H1 (cell line): ENCODE measurements around the gene ZBTB8B. TPM values are rescaled to one million over a fixed set of nuclear protein-coding genes. Genes with fewer than 3 reads are reported as not detected.

Experiments
- CTCF ChIA-PET: fragments of 300-600 bp; sonication (Branson Sonifier 250); formaldehyde crosslinking; loops from one replicate; lab custom pipeline; 2021; ENCODE audit not compliant: partially characterized antibody; lab: Charles Lee
- POLR2A ChIA-PET: fragments of 300-600 bp; sonication (Branson Sonifier 250); formaldehyde crosslinking; loops from one replicate; lab custom pipeline; 2021; ENCODE audit warnings: inconsistent platforms; ENCODE audit not compliant: partially characterized antibody; lab: Charles Lee
- DNase-seq, 2 experiments: peaks; one replicate each; pipeline versions ENCODE4 v3.0.0 to v3.0.0-alpha.2; 2010 to 2022; ENCODE audit warnings: low spot score in 2 of 2, low read depth in 1 of 2, mixed read lengths in 1 of 2
- FAIRE-seq: peaks from 2 replicates; lab custom pipeline; 2011; peaks lifted over from hg19 to GRCh38; lab: Jason Lieb, UNC
- H2AFZ ChIP-seq: 2 replicates; pipeline ENCODE4 v1.8.1; 2012; ENCODE audit warnings: low read length, inconsistent platforms
- H2AK5ac ChIP-seq: 2 replicates; pipeline ENCODE4 v1.6.1; 2013; ENCODE audit warnings: low read depth, low read length
- H2BK120ac ChIP-seq: replicated peaks from 2 replicates; pipeline ENCODE3; 2013; ENCODE audit warnings: low read depth, low read length, inconsistent platforms
- H2BK12ac ChIP-seq: 2 replicates; pipeline ENCODE4 v1.6.1; 2013; ENCODE audit warnings: low read depth, low read length
- H2BK15ac ChIP-seq: 2 replicates; pipeline ENCODE4 v1.6.1; 2013; ENCODE audit warnings: low read length
- H2BK20ac ChIP-seq: 2 replicates; pipeline ENCODE4 v1.6.1; 2013; ENCODE audit warnings: low read length
- H2BK5ac ChIP-seq: 2 replicates; pipeline ENCODE4 v1.6.1; 2013; ENCODE audit warnings: low read depth, low read length
- H3K14ac ChIP-seq: 2 replicates; pipeline ENCODE4 v1.6.1; 2013; ENCODE audit warnings: inconsistent platforms; ENCODE audit not compliant: insufficient read length
- H3K18ac ChIP-seq: 2 replicates; pipeline ENCODE4 v1.6.1; 2013; ENCODE audit warnings: low read length; ENCODE audit errors: extremely low read depth
- H3K23ac ChIP-seq: 2 replicates; pipeline ENCODE4 v1.6.1; 2013; ENCODE audit warnings: inconsistent platforms; ENCODE audit not compliant: insufficient read length
- H3K23me2 ChIP-seq: 2 replicates; pipeline ENCODE4 v1.6.1; 2013; ENCODE audit warnings: low read depth, low read length
- H3K27ac ChIP-seq: 2 replicates; pipeline ENCODE4 v1.6.1; 2011; ENCODE audit warnings: low read depth, low read length, inconsistent platforms
- H3K27me3 ChIP-seq, 4 experiments: replicated peaks in 1 of 4; 1 replicate in 1 of 4; 2 replicates in 3 of 4; pipeline versions ENCODE4 v1.6.1 to v1.8.1; 2011 to 2013; ENCODE audit warnings: low read length in 3 of 4, mild to moderate bottlenecking in 3 of 4, inconsistent platforms in 2 of 4, mixed read lengths in 2 of 4, moderate library complexity in 1 of 4; ENCODE audit not compliant: control insufficient read depth in 3 of 4, insufficient read depth in 3 of 4; ENCODE audit errors: extremely low read depth in 1 of 4
- H3K36me3 ChIP-seq, 4 experiments: 2 replicates each; pipeline versions ENCODE4 v1.6.1 to v1.8.1; 2011 to 2013; ENCODE audit warnings: mild to moderate bottlenecking in 4 of 4, low read length in 3 of 4, moderate library complexity in 2 of 4, control low read depth in 1 of 4, inconsistent platforms in 1 of 4; ENCODE audit not compliant: insufficient read depth in 4 of 4, control insufficient read depth in 2 of 4
- H3K4ac ChIP-seq: replicated peaks from 2 replicates; pipeline ENCODE3; 2013; ENCODE audit warnings: low read length, low read depth, mixed read lengths, inconsistent platforms; ENCODE audit not compliant: insufficient read length
- H3K4me1 ChIP-seq, 4 experiments: replicated peaks in 1 of 4; 1 replicate in 1 of 4; 2 replicates in 3 of 4; pipeline versions ENCODE4 v1.6.1 to v1.8.1; 2011 to 2013; ENCODE audit warnings: low read length in 3 of 4, inconsistent platforms in 2 of 4, mixed read lengths in 1 of 4; ENCODE audit not compliant: insufficient read depth in 4 of 4, control insufficient read depth in 3 of 4
- H3K4me2 ChIP-seq, 2 experiments: 2 replicates each; pipeline versions ENCODE4 v1.6.1 to v1.8.1; 2011 to 2013; ENCODE audit warnings: low read depth in 2 of 2, low read length in 2 of 2, control low read depth in 1 of 2, inconsistent platforms in 1 of 2, mild to moderate bottlenecking in 1 of 2; ENCODE audit not compliant: insufficient read depth in 1 of 2
- H3K4me3 ChIP-seq, 4 experiments: fragments of 200-600, 300-600 bp in 1 of 4; sonication (generic), shearing (Covaris generic), sonication (Bioruptor Twin) in 1 of 4; 2 replicates each; pipeline versions ENCODE4 v1.5.1 to v1.8.1; 2011 to 2016; ENCODE audit warnings: low read length in 4 of 4, low read depth in 3 of 4, control low read depth in 2 of 4, inconsistent platforms in 2 of 4, mild to moderate bottlenecking in 2 of 4, mixed read lengths in 1 of 4, moderate library complexity in 1 of 4; ENCODE audit not compliant: insufficient read depth in 2 of 4; ENCODE audit errors: extremely low read depth in 1 of 4
- H3K56ac ChIP-seq: replicated peaks from 2 replicates; pipeline ENCODE3; 2013; ENCODE audit warnings: low read depth, mild to moderate bottlenecking, mixed read lengths, low read length, inconsistent platforms; ENCODE audit not compliant: insufficient read length
- H3K79me1 ChIP-seq: 2 replicates; pipeline ENCODE4 v1.6.1; 2013; ENCODE audit warnings: low read depth, low read length, control low read depth
- H3K79me2 ChIP-seq, 2 experiments: 2 replicates each; pipeline versions ENCODE4 v1.6.1 to v1.8.1; 2012 to 2013; ENCODE audit warnings: low read length in 2 of 2, mild to moderate bottlenecking in 2 of 2, inconsistent platforms in 1 of 2; ENCODE audit not compliant: insufficient read depth in 2 of 2, control insufficient read depth in 1 of 2
- H3K9ac ChIP-seq, 4 experiments: replicated peaks in 1 of 4; 1 replicate in 1 of 4; 2 replicates in 3 of 4; pipeline versions ENCODE4 v1.6.1 to v1.8.1; 2011 to 2013; ENCODE audit warnings: low read depth in 3 of 4, low read length in 3 of 4, control low read depth in 2 of 4, mild to moderate bottlenecking in 2 of 4, moderate library complexity in 2 of 4, inconsistent platforms in 1 of 4; ENCODE audit errors: extremely low read depth in 1 of 4
- H3K9me3 ChIP-seq, 2 experiments: 2 replicates each; pipeline versions ENCODE4 v1.6.1 to v1.8.1; 2012 to 2013; ENCODE audit warnings: mild to moderate bottlenecking in 2 of 2, moderate library complexity in 2 of 2, control low read depth in 1 of 2, inconsistent platforms in 1 of 2, low read depth in 1 of 2, low read length in 1 of 2, mixed read lengths in 1 of 2; ENCODE audit not compliant: insufficient read depth in 2 of 2
- H4K20me1 ChIP-seq, 2 experiments: replicated peaks in 1 of 2; 2 replicates each; pipeline versions ENCODE3 to v1.8.1; 2011 to 2013; ENCODE audit warnings: inconsistent platforms in 2 of 2, low read length in 2 of 2, mild to moderate bottlenecking in 1 of 2; ENCODE audit not compliant: insufficient read depth in 2 of 2, control insufficient read depth in 1 of 2
- H4K5ac ChIP-seq: 2 replicates; pipeline ENCODE4 v1.6.1; 2013; ENCODE audit warnings: low read length, low read depth, mixed read lengths, inconsistent platforms; ENCODE audit not compliant: insufficient read length
- H4K8ac ChIP-seq: 2 replicates; pipeline ENCODE4 v1.8.0; 2013; ENCODE audit warnings: mild to moderate bottlenecking, moderate library complexity, low read length, inconsistent platforms; ENCODE audit not compliant: insufficient read depth; ENCODE audit errors: extremely low read depth
- H4K91ac ChIP-seq: replicated peaks from 2 replicates; pipeline ENCODE3; 2013; ENCODE audit warnings: low read length, mixed read lengths, inconsistent platforms; ENCODE audit not compliant: insufficient read length
- ATF2 ChIP-seq: IDR thresholded peaks from 2 replicates; pipeline ENCODE4 v1.6.1; 2012; ENCODE audit warnings: low read length, inconsistent platforms
- JUND ChIP-seq: IDR thresholded peaks from 2 replicates; pipeline ENCODE4 v1.6.1; 2011; ENCODE audit warnings: mild to moderate bottlenecking, improper control_type of control experiment, low read length
- MAFK ChIP-seq: IDR thresholded peaks from 2 replicates; pipeline ENCODE4 v1.6.1; 2012; ENCODE audit warnings: low read depth, mild to moderate bottlenecking, improper control_type of control experiment, low read length
- NRF1 ChIP-seq: IDR thresholded peaks from 2 replicates; pipeline ENCODE4 v1.6.1; 2011; ENCODE audit warnings: mild to moderate bottlenecking, low read depth, low read length, improper control_type of control experiment
- RFX5 ChIP-seq: IDR thresholded peaks from 2 replicates; pipeline ENCODE4 v1.6.1; 2011; ENCODE audit warnings: low read depth, low read length, improper control_type of control experiment, borderline replicate concordance
- RNF2 ChIP-seq: fragments of 200-900, 300-1000 bp; sonication (generic); IDR thresholded peaks from 2 replicates; pipeline ENCODE4 v1.7.1; 2016; ENCODE audit warnings: borderline replicate concordance, low read depth, mild to moderate bottlenecking, antibody characterized with exemption, low read length; ENCODE audit not compliant: poor library complexity, severe bottlenecking; ENCODE audit errors: missing control alignments
- SIN3A ChIP-seq, 2 experiments: IDR thresholded peaks in 1 of 2; conservative IDR thresholded peaks in 1 of 2; 2 replicates each; pipeline ENCODE4 v1.6.1; 2011 to 2012; ENCODE audit warnings: low read length in 2 of 2, improper control_type of control experiment in 1 of 2, low read depth in 1 of 2, mild to moderate bottlenecking in 1 of 2
- SRF ChIP-seq: IDR thresholded peaks from 2 replicates; pipeline ENCODE4 v1.6.1; 2011; ENCODE audit warnings: mild to moderate bottlenecking, low read depth, low read length, moderate library complexity
- TBP ChIP-seq: IDR thresholded peaks from 2 replicates; pipeline ENCODE4 v1.6.1; 2011; ENCODE audit warnings: low read depth, low read length, improper control_type of control experiment
- TCF12 ChIP-seq: IDR thresholded peaks from 2 replicates; pipeline ENCODE4 v1.6.1; 2011; ENCODE audit warnings: low read depth, mild to moderate bottlenecking, low read length
- WGBS, 2 experiments: shearing (Covaris generic) in 1 of 2; methylation state at CpG; one replicate each; pipeline versions ENCODE4 v1.1.6 to v1.1.7; 2013 to 2015; ENCODE audit warnings: low lambda C conversion rate in 2 of 2, mixed read lengths in 2 of 2, inconsistent platforms in 1 of 2, low coverage in 1 of 2, missing lambda C conversion rate in 1 of 2; ENCODE audit not compliant: insufficient replicate concordance in 2 of 2, insufficient coverage in 1 of 2, insufficient read length in 1 of 2; ENCODE audit errors: extremely low coverage in 1 of 2, missing lambda C conversion rate in 1 of 2; 5-methylcytosine and 5-hydroxymethylcytosine counted together
- polyA plus RNA-seq, 7 experiments: library from polyadenylated mRNA; depleted of rRNA in 3 of 7; stranded (reverse) in 5 of 7; unstranded in 2 of 7; fragments of >200 nt in 5 of 7; fragments of 200-250 nt in 2 of 7; gene quantifications; 1 replicate in 5 of 7; 2 replicates in 1 of 7; 4 replicates in 1 of 7; pipeline versions ENCODE4 v1.2.1 to v1.2.3, GENCODE V29; 2011 to 2013; ENCODE audit warnings: missing spikeins in 2 of 7, mixed read lengths in 2 of 7
- total RNA-seq: library from RNA; stranded (reverse); fragmentation: NEBNext Ultra II Directional; extraction: Animal tissue kit (Norgen Biotek cat#: 25700); gene quantifications from 2 replicates; pipeline ENCODE4 v1.2.1, GENCODE V29; 2021

ZBTB8B gene
- total and polyA plus RNA-seq, 2 of the 8 experiments (the other 6 are each of a cell fraction or from before 2014, with no cell fraction given), result 1.3 to 3.7 TPM

- ChIA-PET CTCF (interaction anchor here (0.6 to 1.7 kb wide), 5 partner anchors 16 to 674 kb away, joined by 3 to 7 read pairs (median 3); no protein-coding TSS in a partner anchor), POLR2A (interaction anchor here (0.6 to 1.4 kb wide), 8 partner anchors 16 to 297 kb away, joined by 3 to 4 read pairs (median 3); partner anchors contain the start of genes RBBP4 and ZBTB8OS)
- H2BK15ac ChIP-seq, result 0 out of 2 replicates have a peak overlapping the region, but pooled peaks have one; percentile 0
- H3K36me3 ChIP-seq, result no peaks in the 10 kb centered on the region
- H2AFZ ChIP-seq, result peak overlapping the region; percentile 13
- 0 out of 2 replicates have a peak overlapping the region, but pooled peaks have one; percentile 11 for H2AK5ac ChIP-seq
- no peak overlapping the region for H4K8ac ChIP-seq
- peak overlapping the region; percentile 4 for H3K23ac ChIP-seq
- H3K9me3 ChIP-seq, result peaks cover 6% of the 10 kb centered on the region in 2 experiments; a peak in 3 of 4 replicates
- peaks cover 0 to 4% (median 2%) of the 10 kb centered on the region in 4 experiments; a peak in 2 of 7 replicates for H3K4me1 ChIP-seq
- no peak overlapping the region for H2BK120ac ChIP-seq
- H3K79me2 ChIP-seq, result peaks cover 0 to 7% of the 10 kb centered on the region in 2 experiments; a peak in 1 of 4 replicates
- peaks cover 0 to 3% of the 10 kb centered on the region in 2 experiments for H4K20me1 ChIP-seq
- no peak overlapping the region for H3K27ac ChIP-seq
- H3K27me3 ChIP-seq, result no peaks in the 10 kb centered on the region
- H3K4me2 ChIP-seq, result peak overlapping the region; percentile 90 to 100
- H2BK12ac ChIP-seq, result no peak overlapping the region
- H3K18ac ChIP-seq, result no peak overlapping the region
- WGBS, 2 experiments, result 13% methylated on average over 19 of the region's 19 CpGs; no CpG with 5 or more reads in 1 of the 2 experiments
- no peak overlapping the region for H3K56ac ChIP-seq
- no peak for DNase-seq
- H3K9ac ChIP-seq, result peak overlapping the region in 3 of 4 experiments; percentile 1 to 59 (median 10); a peak in 4 of 7 replicates
- peak; percentile 42 for FAIRE-seq
- H4K5ac ChIP-seq, result peak overlapping the region; percentile 30
- H2BK20ac ChIP-seq, result no peak overlapping the region
- peak overlapping the region; percentile 57 for H4K91ac ChIP-seq
- H3K79me1 ChIP-seq, result no peaks in the 10 kb centered on the region
- no peak overlapping the region for H2BK5ac ChIP-seq
- peak overlapping the region; percentile 72 to 86 (median 82) for H3K4me3 ChIP-seq
- H3K4ac ChIP-seq, result no peak overlapping the region
- H3K23me2 ChIP-seq, result peaks cover 12% of the 10 kb centered on the region
- H3K14ac ChIP-seq, result no peak overlapping the region
- no peak for TF ChIP-seq NRF1
- peak; percentile 1; the same call in 1 of the 2 replicates for TF ChIP-seq TBP
- 0 out of 4 replicates have a peak, but pooled peaks of 1 of the 2 experiments have one; percentile 15 for TF ChIP-seq SIN3A (conservative IDR thresholded peaks at IDR 0.05 in 1 of 2, IDR thresholded peaks at IDR 0.05 in 1 of 2; ENCODE audit: low read depth in 1 of 2, low read length in 2 of 2)
- no peak for TF ChIP-seq ATF2
- TF ChIP-seq SRF, result no peak
- no peak for TF ChIP-seq RNF2
- TF ChIP-seq MAFK, result no peak
- no peak for TF ChIP-seq JUND
- no peak for TF ChIP-seq RFX5
- no peak for TF ChIP-seq TCF12
Measured at GRCh38 chr1:32464191-32464715, 619 bp upstream of the ZBTB8B start.
